ENCODE measurements around the gene KCTD12.

DNA sequence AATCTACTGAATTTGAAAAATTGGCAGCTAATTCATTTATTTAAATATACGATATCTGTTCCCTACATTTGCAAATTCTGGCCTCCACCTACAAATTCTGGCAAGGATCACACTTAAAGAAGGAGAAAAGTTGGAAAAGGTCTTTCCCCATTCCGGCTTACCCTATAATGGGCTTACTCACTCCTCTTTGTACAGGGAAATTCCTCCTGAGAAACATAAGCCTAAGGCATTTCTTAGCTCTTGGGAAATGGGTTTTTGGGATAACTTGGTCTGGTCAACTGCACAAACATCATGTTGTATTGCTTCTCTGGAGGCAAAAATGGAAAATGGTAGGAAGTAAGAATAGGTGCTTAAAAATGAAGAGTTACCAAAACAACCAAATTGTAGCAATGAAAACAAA is 25.5 kb downstream of the KCTD12 start:
- TF ChIP-seq, protein P1, sequence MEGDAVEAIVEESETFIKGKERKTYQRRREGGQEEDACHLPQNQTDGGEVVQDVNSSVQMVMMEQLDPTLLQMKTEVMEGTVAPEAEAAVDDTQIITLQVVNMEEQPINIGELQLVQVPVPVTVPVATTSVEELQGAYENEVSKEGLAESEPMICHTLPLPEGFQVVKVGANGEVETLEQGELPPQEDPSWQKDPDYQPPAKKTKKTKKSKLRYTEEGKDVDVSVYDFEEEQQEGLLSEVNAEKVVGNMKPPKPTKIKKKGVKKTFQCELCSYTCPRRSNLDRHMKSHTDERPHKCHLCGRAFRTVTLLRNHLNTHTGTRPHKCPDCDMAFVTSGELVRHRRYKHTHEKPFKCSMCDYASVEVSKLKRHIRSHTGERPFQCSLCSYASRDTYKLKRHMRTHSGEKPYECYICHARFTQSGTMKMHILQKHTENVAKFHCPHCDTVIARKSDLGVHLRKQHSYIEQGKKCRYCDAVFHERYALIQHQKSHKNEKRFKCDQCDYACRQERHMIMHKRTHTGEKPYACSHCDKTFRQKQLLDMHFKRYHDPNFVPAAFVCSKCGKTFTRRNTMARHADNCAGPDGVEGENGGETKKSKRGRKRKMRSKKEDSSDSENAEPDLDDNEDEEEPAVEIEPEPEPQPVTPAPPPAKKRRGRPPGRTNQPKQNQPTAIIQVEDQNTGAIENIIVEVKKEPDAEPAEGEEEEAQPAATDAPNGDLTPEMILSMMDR (IDR thresholded peaks at IDR 0.05), result no peak
- TF ChIP-seq POLR2A (IDR thresholded peaks at IDR 0.05), result no peak
